A549 (cell line): ENCODE data around the gene ARHGAP4.

Source experiments
- BHLHE40 ChIP-seq: IDR thresholded peaks from 2 replicates; pipeline ENCODE4 v1.6.1; 2012; ENCODE audit warnings: low read depth, low read length, inconsistent platforms
- CEBPB ChIP-seq, 2 experiments: fragments of >200 bp in 1 of 2; sonication (Bioruptor Twin) in 1 of 2; formaldehyde crosslinking in 1 of 2; IDR thresholded peaks; 2 replicates each; pipeline ENCODE4 v1.6.1; 2012 to 2016
- EP300 ChIP-seq, 2 experiments: fragments of >200 bp; sonication (Bioruptor Twin); formaldehyde crosslinking; IDR thresholded peaks; 2 replicates in 1 of 2; 3 replicates in 1 of 2; pipeline ENCODE4 v1.6.1; 2016 to 2017
- HEYL ChIP-seq: fragments of 250-450 bp; sonication (Bioruptor Pico); IDR thresholded peaks from 2 replicates; pipeline ENCODE4 v1.8.0; 2021; ENCODE audit warnings: mild to moderate bottlenecking, moderate library complexity
- POLR2A ChIP-seq: IDR thresholded peaks from 2 replicates; pipeline ENCODE4 v1.6.1; 2012; ENCODE audit warnings: mild to moderate bottlenecking, low read length
- RAD21 ChIP-seq, 2 experiments: fragments of >200 bp in 1 of 2; sonication (Bioruptor Twin) in 1 of 2; formaldehyde crosslinking in 1 of 2; IDR thresholded peaks in 1 of 2; conservative IDR thresholded peaks in 1 of 2; 2 replicates in 1 of 2; 3 replicates in 1 of 2; pipeline ENCODE4 v1.6.1; 2012 to 2018; ENCODE audit warnings: inconsistent platforms in 1 of 2
- RCOR1 ChIP-seq: fragments of 150-350 bp; IDR thresholded peaks from 2 replicates; pipeline ENCODE4 v1.6.1; 2014; ENCODE audit warnings: antibody characterized with exemption, low read length, low read depth
- RFX5 ChIP-seq: fragments of 450-650 bp; IDR thresholded peaks from 2 replicates; pipeline ENCODE4 v1.7.1; 2014; ENCODE audit warnings: antibody characterized with exemption, mild to moderate bottlenecking, moderate library complexity
- RNF2 ChIP-seq: fragments of 200-600 bp; sonication (generic); IDR thresholded peaks from 2 replicates; pipeline ENCODE4 v1.6.1; 2016; ENCODE audit warnings: low read depth, mild to moderate bottlenecking, antibody characterized with exemption, moderate library complexity, borderline replicate concordance
- SMC3 ChIP-seq: fragments of >200 bp; sonication (Bioruptor Twin); formaldehyde crosslinking; IDR thresholded peaks from 3 replicates; pipeline ENCODE4 v1.6.1; 2018; ENCODE audit warnings: inconsistent platforms
- ZSCAN20 ChIP-seq: fragments of 250-450 bp; sonication (Bioruptor Pico); IDR thresholded peaks from 2 replicates; pipeline ENCODE4 v1.8.0; 2022; ENCODE audit warnings: mild to moderate bottlenecking, moderate library complexity
- TF ChIP-seq, protein P1 (sequence below): fragments of >200 bp; sonication (Bioruptor Twin); formaldehyde crosslinking; IDR thresholded peaks from 3 replicates; pipeline ENCODE4 v1.5.1; 2016
- TF ChIP-seq, protein P2 (sequence below): fragments of 450-650 bp; IDR thresholded peaks from 2 replicates; pipeline ENCODE4 v1.6.1; 2014; ENCODE audit warnings: antibody characterized with exemption
- TF ChIP-seq, protein P3 (sequence below): IDR thresholded peaks from 2 replicates; pipeline ENCODE4 v1.6.1; 2012

GRCh38 chrX:153877571-153878261, 48.3 kb downstream of the ARHGAP4 start:
- TF ChIP-seq, protein P1, sequence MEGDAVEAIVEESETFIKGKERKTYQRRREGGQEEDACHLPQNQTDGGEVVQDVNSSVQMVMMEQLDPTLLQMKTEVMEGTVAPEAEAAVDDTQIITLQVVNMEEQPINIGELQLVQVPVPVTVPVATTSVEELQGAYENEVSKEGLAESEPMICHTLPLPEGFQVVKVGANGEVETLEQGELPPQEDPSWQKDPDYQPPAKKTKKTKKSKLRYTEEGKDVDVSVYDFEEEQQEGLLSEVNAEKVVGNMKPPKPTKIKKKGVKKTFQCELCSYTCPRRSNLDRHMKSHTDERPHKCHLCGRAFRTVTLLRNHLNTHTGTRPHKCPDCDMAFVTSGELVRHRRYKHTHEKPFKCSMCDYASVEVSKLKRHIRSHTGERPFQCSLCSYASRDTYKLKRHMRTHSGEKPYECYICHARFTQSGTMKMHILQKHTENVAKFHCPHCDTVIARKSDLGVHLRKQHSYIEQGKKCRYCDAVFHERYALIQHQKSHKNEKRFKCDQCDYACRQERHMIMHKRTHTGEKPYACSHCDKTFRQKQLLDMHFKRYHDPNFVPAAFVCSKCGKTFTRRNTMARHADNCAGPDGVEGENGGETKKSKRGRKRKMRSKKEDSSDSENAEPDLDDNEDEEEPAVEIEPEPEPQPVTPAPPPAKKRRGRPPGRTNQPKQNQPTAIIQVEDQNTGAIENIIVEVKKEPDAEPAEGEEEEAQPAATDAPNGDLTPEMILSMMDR, result no peak
- no peak for TF ChIP-seq ZSCAN20 (CRISPR knock-in tag)
- no peak for TF ChIP-seq BHLHE40
- TF ChIP-seq POLR2A, result no peak
- TF ChIP-seq RCOR1, result no peak
- TF ChIP-seq, protein P2, sequence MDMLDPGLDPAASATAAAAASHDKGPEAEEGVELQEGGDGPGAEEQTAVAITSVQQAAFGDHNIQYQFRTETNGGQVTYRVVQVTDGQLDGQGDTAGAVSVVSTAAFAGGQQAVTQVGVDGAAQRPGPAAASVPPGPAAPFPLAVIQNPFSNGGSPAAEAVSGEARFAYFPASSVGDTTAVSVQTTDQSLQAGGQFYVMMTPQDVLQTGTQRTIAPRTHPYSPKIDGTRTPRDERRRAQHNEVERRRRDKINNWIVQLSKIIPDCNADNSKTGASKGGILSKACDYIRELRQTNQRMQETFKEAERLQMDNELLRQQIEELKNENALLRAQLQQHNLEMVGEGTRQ, result no peak
- TF ChIP-seq RFX5, result no peak
- TF ChIP-seq SMC3, result no peak
- TF ChIP-seq RAD21 (conservative IDR thresholded peaks at IDR 0.05 in 1 of 2, IDR thresholded peaks at IDR 0.05 in 1 of 2), result no peak
- TF ChIP-seq, protein P3, sequence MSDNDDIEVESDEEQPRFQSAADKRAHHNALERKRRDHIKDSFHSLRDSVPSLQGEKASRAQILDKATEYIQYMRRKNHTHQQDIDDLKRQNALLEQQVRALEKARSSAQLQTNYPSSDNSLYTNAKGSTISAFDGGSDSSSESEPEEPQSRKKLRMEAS, result no peak
- no peak for TF ChIP-seq RNF2
- no peak for TF ChIP-seq HEYL (CRISPR knock-in tag)
- TF ChIP-seq EP300 (IDR thresholded peaks at IDR 0.05), result no peak
- TF ChIP-seq CEBPB (IDR thresholded peaks at IDR 0.05), result no peak
